ENCODE measurements around the gene LIMK1.
"Not testable (repeated sequence)": the region's sequence is repeated elsewhere in the genome, so short reads cannot be mapped to it uniquely, and the experiment has no call there.

The LIMK1 gene

DNA sequence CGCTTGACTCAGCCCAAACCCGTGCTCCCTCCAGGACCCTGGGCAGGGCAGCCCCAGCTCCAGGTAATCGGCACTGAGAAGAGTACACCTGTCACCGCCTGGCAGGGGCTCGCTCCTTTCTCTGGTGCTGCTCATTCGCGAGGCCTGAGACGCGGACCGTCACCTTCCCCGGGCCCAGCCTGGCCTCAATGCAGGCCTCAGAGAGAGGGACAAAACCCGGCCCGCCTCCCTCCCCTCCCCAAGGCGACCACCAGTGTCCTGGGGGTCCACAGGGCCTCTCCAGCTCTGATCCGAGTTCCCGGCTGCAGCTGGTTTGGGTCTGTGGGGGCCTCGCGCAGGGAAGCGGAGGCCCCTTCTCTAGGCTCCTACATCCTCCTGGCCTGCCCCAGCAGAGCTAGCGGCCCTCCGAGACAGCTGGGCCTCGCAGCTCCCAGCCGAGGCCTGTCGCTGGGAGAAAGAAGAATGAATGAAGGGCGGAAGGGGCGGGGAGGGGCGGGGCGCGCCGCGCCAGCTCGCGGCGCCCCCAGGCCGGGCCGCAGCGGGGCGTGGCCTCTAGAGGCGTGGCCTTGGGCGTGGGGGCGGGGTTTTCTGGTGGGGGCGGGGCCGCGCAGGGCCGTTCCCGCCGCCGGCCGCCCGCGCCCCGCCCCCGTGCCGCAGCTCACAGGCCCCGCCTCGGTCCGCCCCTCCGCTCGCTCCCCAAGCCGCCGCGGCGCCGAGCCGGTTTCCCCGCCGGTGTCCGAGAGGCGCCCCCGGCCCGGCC lies at the start of gene LIMK1:
Gene LIMK1 (plus strand): TSS at position 688 of the 760 bp plus-strand sequence. CDS start 187 bp downstream, outside the sequence.
- DNase-seq (ENCODE audit: low read depth): peak; percentile 83

- no peak for DNase-seq (ENCODE audit: low read depth)
Measured at GRCh38 chr7:74037609-74038008, 46.0 kb upstream of the LIMK1 start.

- no peak for DNase-seq (ENCODE audit: low read depth)
Measured at GRCh38 chr7:74038194-74038961, 45.2 kb upstream of the LIMK1 start.

DNA sequence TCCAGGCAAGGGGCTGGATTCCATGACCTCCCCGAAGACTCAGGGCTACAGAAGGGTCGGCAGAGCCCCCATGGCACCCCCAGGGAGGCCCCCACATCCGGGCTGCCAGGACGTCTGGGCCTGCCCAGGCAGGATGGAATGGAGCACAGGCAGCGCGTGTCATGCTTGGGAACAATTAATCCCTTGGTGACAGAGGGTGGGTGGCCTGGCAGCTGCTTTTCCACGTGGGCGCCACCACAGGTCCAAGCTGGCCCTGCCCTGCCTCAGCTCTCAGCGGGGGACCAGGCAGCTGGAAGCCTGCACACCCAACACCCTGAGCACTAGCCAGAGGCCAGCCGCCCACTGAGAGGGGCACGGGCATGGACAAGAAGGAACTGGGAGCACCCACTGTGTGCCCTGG lies 44.3 kb upstream of the LIMK1 start:
- DNase-seq (ENCODE audit: low read depth): no peak

GRCh38 chr7:74040101-74040790 lies 43.4 kb upstream of the LIMK1 start:
- DNase-seq (ENCODE audit: low read depth): no peak

DNA sequence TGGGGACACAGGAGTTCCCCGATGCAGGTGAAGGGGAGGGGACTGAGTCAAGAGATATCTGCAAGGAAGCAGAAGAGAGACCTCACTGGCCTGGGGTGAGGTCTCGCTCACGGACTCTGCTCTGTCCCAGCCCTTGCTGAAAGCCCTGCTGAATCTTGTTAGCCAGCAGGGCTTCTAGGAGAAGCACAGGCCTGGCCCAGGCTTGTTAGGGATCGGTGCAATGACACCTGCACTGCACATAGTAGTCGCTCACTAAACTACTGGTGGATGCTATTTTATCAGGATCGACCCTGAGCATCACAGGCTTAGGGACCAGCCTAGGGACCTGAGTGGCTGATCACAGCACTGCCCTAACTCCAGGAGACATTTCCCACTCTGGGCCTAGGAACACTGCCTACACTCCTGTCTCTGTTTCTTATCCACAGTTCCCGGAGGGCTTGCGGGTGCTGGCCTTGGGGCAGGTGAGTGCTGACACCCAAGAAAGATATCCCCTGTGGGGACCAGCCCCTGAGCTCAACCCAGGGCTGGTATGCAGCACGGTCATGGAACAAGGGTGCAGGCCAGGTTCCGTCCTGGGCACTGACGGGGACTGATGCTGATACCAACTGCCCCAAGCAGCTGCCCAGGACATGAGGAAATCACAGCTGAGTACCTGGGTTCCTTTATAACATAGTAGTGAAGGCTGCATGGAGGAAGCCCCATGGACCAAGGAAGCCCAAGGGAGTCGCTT lies 42.6 kb upstream of the LIMK1 start:
- no peak for DNase-seq (ENCODE audit: low read depth)

DNA sequence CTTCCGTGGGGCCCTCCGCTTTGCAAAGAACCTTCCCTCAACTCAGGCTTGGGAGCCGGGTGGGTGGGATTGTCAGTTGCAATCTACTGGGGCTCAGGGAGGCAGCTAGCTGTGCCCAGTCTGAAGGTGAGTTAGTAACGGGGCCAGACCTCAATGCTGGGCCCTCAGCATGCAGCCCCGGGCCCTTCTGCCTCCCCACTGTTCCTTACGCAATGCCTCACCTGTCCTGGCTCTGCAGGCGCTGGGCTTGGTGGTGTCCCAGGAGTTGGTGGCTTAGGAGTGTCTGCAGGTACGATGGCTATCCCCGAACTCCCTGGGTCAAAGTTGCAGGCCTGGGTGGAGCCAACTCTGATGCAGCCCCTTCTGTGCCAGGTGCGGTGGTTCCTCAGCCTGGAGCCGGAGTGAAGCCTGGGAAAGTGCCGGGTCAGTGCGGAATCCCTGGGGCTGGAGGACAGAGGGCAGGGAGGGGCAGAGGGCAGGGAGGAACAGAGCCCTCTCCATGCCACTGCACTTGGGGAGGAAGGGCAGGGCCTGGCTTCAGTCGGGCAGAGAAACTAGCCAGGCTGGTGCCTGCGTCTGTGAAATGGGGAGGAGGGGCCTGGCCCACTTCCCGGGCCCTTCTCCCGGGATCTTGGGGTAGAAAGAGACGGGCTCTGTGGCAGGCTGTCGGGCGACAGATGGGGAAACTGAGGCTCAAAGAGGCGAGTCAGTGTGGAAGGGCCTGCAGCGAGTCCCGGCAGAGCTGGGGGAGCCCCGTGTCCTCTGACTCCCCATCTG lies 40.7 kb upstream of the LIMK1 start:
- DNase-seq (ENCODE audit: low read depth): no peak

DNA sequence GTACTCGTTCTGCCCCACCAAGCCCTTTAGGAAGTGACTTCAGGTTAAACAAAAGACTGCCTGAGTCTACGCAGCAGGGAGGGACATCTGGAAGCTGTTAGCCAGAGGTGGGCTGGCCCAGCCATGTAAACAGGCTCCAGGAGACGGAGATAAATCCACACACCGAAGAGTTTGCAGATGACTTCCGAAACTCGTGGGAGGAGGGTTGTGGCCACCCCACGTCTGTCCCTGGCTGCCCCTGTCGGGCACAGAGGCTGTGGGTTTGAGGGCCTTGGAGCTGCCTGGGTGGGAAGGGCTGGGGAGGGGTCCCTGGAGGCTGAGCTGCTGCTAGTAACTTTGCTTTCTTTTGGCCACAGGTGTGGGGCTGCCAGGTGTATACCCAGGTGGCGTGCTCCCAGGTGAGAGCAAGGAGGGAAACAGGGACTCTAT lies 40.1 kb upstream of the LIMK1 start:
- DNase-seq (ENCODE audit: low read depth): peak; percentile 47

DNA sequence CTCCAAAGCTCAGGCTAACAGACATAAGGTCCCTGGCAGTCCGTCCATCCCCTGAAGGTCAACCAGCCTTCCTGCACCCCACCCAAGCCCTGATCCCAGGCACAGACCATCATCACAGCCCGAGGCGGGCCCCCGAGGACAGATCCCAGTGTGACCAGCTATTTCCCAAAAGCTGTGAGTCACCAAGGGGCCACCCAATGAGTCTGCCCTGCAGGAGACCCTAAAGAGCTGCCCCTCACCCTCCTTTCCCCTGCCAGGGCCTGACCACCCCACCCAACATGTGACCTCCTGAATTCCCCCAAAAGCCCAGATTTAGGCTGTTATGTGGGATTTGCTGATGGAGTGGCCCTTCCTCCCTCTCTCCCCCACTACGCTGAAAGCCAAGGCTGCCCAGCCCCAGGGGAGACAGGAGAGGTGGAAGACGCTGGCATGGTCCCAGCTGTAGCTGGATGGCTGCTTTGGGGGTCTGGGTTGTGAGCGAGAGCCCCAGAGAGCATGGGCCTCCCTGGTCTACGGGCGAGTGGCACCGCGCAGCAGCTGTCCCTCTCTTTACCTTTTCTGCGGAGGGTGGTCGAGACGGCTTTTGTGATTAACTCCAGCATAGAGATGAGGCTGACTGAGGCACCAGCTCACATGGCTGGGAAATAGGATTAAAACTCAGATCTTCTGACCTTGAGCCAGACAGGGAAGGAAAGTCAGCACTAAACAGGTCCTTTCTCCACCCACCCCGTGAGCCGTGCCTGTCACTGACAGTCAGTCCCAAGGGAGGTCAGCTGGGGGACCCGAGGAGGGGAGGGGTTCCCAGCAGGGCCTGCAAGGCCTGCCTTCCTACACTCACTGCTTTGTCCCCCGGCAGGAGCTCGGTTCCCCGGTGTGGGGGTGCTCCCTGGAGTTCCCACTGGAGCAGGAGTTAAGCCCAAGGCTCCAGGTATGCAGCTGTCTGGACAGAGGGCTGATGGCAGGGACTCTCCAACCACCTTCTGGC lies 38.9 kb upstream of the LIMK1 start:
- no peak for DNase-seq (ENCODE audit: low read depth)

GRCh38 chr7:74046581-74046980 lies 37.0 kb upstream of the LIMK1 start:
- not testable (repeated sequence) for DNase-seq (ENCODE audit: low read depth)

GRCh38 chr7:74047804-74048380 lies 35.7 kb upstream of the LIMK1 start:
- no peak for DNase-seq (ENCODE audit: low read depth)

- no peak for DNase-seq (ENCODE audit: low read depth)
Measured at GRCh38 chr7:74048999-74049599, 34.5 kb upstream of the LIMK1 start.

- no peak for DNase-seq (ENCODE audit: low read depth)
Measured at GRCh38 chr7:74049997-74050798, 33.4 kb upstream of the LIMK1 start.

- DNase-seq (ENCODE audit: low read depth): no peak
Measured at GRCh38 chr7:74051193-74051592, 32.4 kb upstream of the LIMK1 start.

- peak; percentile 26 for DNase-seq (ENCODE audit: low read depth)
Measured at GRCh38 chr7:74051629-74052410, 31.8 kb upstream of the LIMK1 start.

- DNase-seq (ENCODE audit: low read depth): no peak
Measured at GRCh38 chr7:74052628-74053027, 31.0 kb upstream of the LIMK1 start.

DNA sequence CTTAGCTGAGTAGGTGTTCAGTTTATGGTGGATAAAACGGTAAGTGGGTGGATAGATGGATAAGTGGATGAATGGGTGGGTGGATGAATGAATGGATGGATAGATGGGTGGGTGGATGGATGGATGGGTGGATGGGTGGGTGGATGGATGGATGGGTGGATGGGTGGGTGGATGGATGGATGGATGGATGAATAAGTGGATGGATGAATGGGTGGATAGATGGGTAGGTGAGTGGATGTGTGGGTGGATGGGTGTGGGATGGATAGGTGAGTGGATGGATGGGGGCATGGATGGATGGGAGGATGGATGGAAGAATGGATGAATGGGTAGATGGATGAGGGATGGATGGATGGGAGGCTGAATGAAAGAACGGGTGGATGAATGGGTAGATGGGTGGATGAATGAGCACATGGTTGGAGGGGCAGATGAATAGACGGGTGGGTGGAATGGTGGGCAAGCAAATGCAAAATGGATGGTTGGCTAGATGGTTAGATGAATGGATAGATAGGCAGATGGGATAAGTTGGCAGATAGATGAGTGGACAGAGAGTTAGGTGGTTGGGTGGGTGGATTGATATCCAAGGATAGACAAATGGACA lies 29.9 kb upstream of the LIMK1 start:
- no peak for DNase-seq (ENCODE audit: low read depth)

Measured in EH (cell line).